Stimulated activated CD4-positive, alpha-beta T cell treated with anti-CD3 and anti-CD28 coated beads, TNF-alpha, amount 100 ng/mL, for 24 hours (primary cell): Measurements from ENCODE around the gene MAP4K2.
A peak's percentile ranks its signal among the peaks of the same experiment; 100 is the strongest.

Source experiments
- DNase-seq, 3 experiments: peaks; one replicate each; pipeline ENCODE4 v3.0.0-alpha.2; 2020; ENCODE audit warnings: low read depth in 3 of 3

Gene MAP4K2

DNA sequence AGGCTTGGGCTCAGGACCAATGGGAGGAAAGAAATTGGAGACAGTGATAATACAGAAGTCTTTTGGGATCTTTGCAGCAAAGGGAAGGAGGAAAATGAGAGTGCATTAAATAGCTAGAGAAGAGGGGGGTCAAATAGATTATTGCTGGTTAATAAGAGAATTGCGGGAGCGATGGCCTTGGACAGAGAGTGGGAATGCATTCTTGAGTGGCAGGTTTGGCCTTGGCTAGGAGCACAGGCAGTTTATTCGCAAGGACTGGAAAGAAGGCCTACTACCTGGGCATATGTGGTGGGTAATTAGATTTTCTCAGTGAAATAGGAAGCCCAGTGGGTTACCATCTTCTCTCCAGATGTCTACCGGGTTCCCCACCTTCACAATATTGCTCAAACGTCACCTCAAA, 10.8 kb upstream of the MAP4K2 start:
- no peak for DNase-seq

DNA sequence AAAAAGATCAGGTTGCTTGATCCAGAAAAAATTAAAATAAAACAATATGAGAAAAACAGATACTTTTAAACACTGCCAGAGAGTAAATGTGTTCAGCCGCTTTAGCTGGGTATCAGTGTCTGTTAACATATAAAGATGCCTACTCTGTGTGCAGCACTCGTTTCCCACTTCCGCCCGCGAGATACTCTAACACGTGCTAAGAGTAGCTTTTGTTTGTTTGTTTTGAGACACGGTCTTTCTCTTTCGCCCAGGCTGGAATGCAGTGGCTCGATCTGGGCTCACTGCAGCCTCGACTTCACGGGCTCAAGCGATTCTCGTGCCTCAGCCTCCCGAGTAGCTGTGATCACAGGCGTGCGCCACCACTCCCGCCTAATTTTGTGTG, 7.9 kb upstream of the MAP4K2 start:
- no peak for DNase-seq

DNA sequence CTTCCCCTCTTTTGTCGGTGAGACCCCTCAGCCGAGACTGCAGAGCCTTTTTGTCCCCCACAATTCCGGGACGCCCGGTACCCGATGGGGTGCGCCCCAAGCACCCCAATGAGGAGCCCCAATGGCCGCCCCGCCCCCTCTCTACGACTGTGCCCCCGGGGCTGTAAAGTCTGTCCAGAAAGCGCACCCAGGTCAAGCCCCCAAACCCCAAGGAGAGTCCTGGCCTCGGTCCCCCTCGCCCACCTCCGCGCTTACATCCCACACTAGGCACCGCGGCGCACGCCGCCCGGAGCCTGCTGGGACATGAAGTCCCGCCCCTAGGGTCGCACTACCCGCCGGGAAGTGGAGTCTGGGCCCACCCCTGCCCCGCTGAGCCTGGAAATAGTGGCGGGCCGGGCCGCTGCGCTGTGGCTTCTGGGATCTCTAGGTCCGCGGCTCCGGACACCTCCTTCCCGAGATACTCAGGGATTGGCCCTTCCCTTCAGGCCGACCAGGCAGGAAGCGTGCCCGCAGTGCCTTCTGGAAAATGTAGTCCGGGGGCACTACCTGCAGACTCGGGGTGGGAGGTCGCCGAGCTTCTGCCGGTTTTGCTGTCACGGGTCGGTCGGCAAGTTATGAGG, 7.4 kb upstream of the MAP4K2 start, which contains the start of gene MEN1:
Gene MEN1 (minus strand): TSS at position 281 of the 620 bp plus-strand sequence. CDS start 442 bp downstream, outside the sequence.
- peak; percentile 71 to 87 (median 71) for DNase-seq

- DNase-seq: peak in 1 of 3 experiments; percentile 33
Measured at GRCh38 chr11:64809781-64810241, 6.8 kb upstream of the MAP4K2 start.

GRCh38 chr11:64805481-64805880, 2.5 kb upstream of the MAP4K2 start:
- DNase-seq: no peak

- DNase-seq: no peak
Measured at GRCh38 chr11:64804346-64805210, 1.6 kb upstream of the MAP4K2 start.

- DNase-seq: no peak
Measured at GRCh38 chr11:64803846-64804345, 882 bp upstream of the MAP4K2 start.

GRCh38 chr11:64802370-64803157, 450 bp downstream of the MAP4K2 start:
- DNase-seq: peak in 1 of 3 experiments; percentile 40

DNA sequence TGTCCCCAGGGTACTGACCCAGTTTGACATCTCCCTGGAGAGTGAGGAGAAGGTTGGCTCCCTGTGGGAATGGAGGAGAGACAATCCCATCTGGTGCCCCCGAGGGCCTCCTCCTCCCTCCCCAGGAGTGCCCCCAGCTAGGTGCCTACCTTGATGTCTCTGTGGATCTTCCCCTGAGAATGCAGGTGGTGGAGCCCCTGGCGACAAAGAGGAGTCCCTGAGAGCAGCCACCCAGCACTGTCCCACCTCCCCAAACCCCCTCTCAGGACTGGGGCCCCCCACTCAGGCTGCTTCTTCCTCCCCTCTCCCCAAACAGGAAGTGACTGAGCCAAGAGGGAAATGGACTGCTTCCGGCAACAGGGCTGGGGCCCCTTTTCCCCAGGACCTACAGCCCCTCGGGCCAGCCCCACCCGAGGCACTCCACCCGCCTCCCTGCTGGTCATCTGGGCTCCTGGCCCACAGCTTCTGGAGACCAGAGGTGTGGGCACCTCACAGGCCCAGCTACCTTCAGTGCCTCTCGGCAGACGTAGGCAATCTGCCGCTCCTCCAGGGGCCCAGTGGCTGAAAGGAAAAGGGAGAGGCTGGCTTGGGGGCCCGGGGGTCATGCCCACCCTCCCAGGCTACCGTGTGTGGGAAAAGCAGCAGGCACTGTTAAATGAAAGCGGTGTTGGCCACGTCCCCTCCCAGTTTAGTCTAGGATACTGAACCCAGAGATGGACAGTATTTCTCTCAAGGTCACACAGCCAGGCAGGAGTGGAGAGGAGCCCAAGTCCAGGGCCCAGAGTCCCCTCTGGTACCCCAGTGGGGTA, 1.2 kb downstream of the MAP4K2 start:
- DNase-seq: no peak

GRCh38 chr11:64801158-64801464, 1.9 kb downstream of the MAP4K2 start:
- DNase-seq: no peak

- no peak for DNase-seq
Measured at GRCh38 chr11:64800303-64801157, 2.5 kb downstream of the MAP4K2 start.

- no peak for DNase-seq
Measured at GRCh38 chr11:64799623-64800302, 3.3 kb downstream of the MAP4K2 start.

DNA sequence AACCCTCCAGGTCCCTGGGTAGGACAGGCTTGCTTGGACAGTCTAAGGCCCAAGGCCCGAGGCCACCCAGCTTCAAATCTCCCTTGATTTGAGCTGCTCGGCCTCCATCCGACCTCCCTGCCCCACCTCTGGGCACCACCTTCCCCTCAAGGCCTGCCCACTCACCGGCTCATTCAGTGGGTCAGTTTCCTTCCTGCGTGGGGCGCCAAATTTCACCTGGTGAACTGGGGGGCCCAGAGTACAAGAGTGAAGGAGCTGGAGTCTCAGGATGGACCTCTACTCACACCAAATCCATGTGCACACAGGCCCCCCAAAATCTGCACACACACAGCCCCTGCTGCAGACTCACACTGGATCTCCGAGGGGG, 3.8 kb downstream of the MAP4K2 start:
- DNase-seq: no peak

DNA sequence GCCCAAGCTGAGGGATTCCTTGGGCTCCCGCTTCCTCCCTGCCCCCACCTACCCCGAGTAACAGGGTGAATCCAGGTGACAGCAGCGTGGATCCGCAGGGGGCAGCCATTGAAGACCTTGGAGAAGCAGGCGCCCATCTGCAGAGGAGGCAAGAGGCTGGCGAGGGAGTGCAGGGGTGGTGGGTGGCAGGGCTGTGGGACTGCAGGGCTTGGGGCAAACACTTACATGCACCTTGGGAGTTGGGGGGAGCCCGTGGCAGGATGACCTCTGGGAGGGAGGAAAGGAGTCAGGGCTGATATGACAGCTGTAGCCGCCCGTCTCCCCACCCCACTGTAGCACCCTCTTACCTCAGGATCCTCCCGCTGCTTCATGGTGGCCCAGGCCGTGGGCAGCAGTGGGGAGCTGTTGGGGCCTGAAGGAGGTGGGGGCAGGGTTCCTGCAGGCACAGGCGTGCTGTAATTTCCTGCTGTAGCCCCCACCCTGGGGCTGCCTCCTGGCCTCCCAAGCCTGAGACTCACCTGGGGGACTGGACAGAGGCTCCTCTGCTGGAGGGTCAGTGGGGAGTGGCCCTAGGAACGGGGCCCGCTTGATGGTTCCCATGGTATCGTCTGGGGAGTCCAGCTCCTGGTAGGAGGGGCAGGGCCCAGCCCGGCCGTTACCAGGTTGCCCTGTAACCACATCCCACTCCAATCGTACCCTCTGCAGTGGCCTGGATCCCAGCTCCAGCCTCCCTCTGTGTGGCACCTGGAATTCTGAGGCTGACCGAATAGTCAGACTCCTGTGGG, 6.1 kb downstream of the MAP4K2 start:
- DNase-seq: no peak

DNA sequence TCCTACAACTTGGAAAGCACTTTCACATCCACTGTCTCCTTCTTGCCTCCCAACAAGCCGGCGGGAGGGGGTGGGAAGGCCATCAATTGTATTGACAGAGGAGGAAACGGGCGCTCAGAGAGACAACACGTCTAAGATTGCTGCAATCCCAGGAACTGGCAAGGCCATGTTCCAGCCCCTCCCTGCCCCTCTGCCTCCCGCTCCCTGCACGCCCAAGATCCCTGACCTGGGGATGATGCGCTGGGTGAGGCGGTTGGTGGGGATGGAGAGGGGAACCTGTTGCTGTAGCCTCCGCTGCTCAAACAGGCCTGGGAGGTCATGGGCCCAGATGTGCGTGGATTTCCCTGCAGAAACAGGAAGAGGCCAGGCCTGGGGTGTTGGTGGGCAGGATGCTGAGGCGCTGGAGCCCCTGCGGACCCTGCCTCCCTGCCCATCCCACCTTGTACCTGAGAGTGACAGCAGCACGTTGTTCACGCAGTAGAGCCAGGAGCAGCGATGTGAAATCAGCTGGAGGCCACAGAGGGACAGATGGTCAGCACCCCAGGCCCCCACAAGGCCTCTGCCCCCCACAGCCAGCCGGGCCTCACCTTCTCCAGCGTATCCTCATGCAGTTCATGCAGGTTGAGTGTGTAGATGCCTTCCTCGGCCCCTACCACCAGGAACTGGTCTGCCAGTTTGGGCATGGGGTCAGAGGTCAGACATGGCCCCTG, 6.8 kb downstream of the MAP4K2 start:
- no peak for DNase-seq

- DNase-seq: no peak
Measured at GRCh38 chr11:64794526-64794925, 8.5 kb downstream of the MAP4K2 start.

- no peak for DNase-seq
Measured at GRCh38 chr11:64793271-64794160, 9.5 kb downstream of the MAP4K2 start.
